Measurements from ENCODE around the gene TXN.

DNA sequence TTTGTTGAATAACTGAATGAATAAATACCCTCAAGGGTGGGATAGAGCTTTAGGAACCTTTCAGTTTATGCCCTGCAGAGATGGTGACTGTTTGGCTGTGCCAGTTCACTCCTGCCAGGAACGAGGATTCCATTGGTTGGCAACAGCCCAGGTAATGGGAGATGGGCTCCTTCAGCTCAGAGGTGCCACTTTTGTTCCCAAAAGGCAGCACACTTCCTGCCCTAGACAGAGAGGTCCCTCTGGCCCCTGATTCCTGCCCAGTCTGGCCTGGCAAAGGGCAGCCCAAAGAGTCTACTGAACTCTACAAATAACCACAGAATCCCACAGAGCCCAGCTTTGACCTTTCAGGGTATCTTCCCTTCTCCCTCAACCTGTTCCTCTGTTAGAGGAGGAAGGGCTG is 49.9 kb downstream of the TXN start:
- TF ChIP-seq POLR2A (IDR thresholded peaks at IDR 0.05; ENCODE audit: low read length) (no peak), GATA1 (IDR thresholded peaks at IDR 0.05; ENCODE audit: low read depth, low read length) (no peak)
